GM06990 (cell line): Measurements from ENCODE around the gene BBS7.

ENCODE experiments used
- DNase-seq: peaks from one replicate; pipeline ENCODE4 v3.0.0-alpha.2; 2011; ENCODE audit not compliant: insufficient read length; ENCODE audit errors: extremely low read depth
- H3K27me3 ChIP-seq: replicated peaks from 2 replicates; pipeline ENCODE4 v1.6.0; 2011; ENCODE audit warnings: low read length; ENCODE audit not compliant: control insufficient read depth, insufficient read depth
- H3K36me3 ChIP-seq: 2 replicates; pipeline ENCODE4 v1.5.1; 2011; ENCODE audit warnings: low read length; ENCODE audit not compliant: control insufficient read depth, insufficient read depth
- H3K4me3 ChIP-seq: replicated peaks from 2 replicates; pipeline ENCODE4 v1.5.1; 2011; ENCODE audit warnings: low read depth, mild to moderate bottlenecking, control low read depth, low read length
- CTCF ChIP-seq: IDR thresholded peaks from 2 replicates; pipeline ENCODE4 v1.5.1; 2011; ENCODE audit warnings: low read length, control low read depth, mild to moderate bottlenecking, inconsistent platforms; ENCODE audit not compliant: insufficient read depth, poor library complexity, severe bottlenecking

BBS7 gene

DNA sequence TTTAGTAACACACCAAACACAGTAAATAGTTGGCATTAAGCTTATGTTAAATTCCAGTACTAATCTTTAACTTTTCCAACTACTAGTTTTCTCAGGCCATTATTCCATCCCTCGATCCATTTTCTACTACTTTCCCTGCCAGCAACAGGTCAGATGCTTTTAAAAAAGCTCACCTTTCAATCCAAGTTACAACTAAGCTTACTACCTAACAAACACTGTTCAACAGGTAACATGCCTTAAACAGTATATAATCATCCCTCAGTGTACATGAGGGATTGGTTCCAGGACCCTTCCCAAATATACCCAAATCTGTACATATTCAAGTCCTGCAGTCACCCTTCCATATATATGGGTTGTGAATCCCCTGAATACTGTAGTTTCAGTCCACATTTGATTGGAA is 52.1 kb downstream of the BBS7 start:
- H3K4me3 ChIP-seq = no peak overlapping the region
- no peak for TF ChIP-seq CTCF
- peaks cover 3% of the 10 kb centered on the region for H3K36me3 ChIP-seq
- H3K27me3 ChIP-seq = no peaks in the 10 kb centered on the region
- DNase-seq = no peak

DNA sequence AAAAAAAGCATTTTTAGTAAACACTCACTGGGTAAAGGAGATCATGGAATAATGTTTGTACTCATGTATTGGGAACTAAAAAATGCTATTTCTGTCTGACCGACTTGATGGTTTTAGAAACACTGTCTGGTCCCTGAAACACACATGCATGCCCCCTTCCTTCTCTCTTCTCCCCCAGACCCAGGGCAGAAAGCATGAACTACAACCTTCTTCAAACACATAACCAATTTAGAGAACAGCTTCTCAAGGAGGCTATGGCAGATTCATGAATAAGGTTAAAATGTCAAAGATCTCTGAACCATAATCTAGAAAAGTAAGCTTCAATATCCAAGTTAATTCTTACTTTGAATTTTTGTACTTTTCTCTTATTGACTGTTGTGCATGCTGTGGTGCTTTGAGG is 52.6 kb downstream of the BBS7 start:
- Histone ChIP-seq H3K27me3 (no peaks in the 10 kb centered on the region), H3K4me3 (no peak overlapping the region), H3K36me3 (peaks cover 3% of the 10 kb centered on the region)
- TF ChIP-seq CTCF = no peak
- no peak for DNase-seq

DNA sequence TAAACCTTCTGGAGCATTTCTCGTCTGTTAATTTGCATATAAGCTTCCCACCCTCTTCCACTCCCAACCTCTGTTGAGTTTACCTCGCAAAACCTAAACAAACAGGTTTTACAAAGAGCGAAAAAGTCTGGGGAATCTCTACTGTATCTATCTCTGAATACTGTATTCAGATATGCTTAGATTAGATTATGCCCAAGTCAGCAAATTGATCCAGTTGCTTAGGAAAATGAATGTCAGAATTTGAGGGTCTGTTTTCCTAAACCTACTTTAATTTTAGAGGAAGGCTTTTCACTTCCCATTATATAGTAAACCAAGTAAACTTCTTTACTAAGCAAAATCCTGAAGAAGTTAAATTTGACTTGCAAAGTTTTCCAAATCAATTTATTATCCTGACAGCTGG is 53.3 kb downstream of the BBS7 start:
- no peak for DNase-seq
- Histone ChIP-seq H3K4me3 (no peak overlapping the region), H3K27me3 (no peaks in the 10 kb centered on the region), H3K36me3 (peaks cover 3% of the 10 kb centered on the region)
- TF ChIP-seq CTCF = no peak

DNA sequence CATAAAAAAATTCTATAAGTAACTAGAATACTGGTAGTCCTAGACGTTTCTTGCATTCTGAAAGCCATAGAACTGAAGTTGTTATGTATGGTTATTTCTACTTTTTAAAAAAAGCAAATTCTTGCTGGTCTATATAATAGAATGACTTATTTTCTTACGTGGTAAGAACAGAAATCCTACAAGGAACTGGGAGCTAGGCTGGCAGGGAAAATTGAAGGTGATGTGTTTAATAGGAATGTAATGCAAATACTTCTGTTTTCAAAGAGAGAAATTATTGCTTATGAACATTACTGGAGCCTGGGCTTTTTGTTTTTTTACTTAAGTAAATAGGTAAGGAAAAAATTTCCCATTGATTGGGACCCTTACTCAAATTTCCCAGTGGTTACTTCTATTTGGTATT is 55.5 kb downstream of the BBS7 start:
- H3K27me3 ChIP-seq = no peaks in the 10 kb centered on the region
- H3K36me3 ChIP-seq = peaks cover 3% of the 10 kb centered on the region
- no peak overlapping the region for H3K4me3 ChIP-seq
- no peak for DNase-seq
- TF ChIP-seq CTCF = no peak

DNA sequence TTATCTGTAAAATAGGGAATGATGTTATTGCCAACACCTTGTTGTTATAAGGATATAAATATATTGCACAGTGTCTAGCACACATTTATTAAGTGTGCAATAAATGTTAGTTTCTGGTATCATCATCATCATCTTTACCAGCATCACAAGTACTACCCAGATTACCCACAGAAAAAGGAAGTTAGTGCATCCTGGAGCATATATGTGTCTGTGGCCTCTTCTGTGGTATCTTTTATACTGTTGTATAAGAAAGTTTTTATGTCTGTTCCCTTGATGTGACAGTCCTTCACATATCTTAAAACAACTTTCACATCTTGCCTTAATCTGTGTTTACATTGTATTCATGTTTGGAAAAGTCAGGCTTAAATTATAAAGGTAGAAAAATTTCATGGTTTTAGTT is 59.2 kb downstream of the BBS7 start:
- TF ChIP-seq CTCF = no peak
- Histone ChIP-seq H3K36me3 (peaks cover 5% of the 10 kb centered on the region), H3K4me3 (no peak overlapping the region), H3K27me3 (no peaks in the 10 kb centered on the region)
- no peak for DNase-seq

DNA sequence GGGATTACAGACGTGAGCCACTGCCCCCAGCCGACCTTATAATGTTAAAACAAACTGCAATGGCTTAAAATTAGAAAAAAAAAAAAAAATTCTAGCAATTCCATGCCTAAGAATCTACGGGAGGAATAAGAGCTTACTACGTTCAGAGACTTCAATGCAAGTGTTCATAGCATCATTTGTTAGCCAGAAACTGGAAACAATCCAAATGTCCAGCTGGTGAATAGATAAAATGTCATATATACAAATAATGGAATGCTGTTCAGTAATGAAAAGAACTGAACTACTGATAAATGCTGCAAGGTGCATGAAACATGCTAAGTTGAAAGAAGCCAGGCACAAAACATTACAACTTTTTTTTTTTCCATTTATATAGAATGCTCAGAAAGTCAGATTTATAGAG is 63.9 kb downstream of the BBS7 start:
- H3K36me3 ChIP-seq = peaks cover 6% of the 10 kb centered on the region

More for the DNA sequence above, 63.9 kb downstream of the BBS7 start:
- no peak for TF ChIP-seq CTCF
- no peak for DNase-seq
- H3K4me3 ChIP-seq = no peak overlapping the region
- no peaks in the 10 kb centered on the region for H3K27me3 ChIP-seq
